HG03520 (cell line): ENCODE data around the gene NNAT.

ENCODE experiments used
- ATAC-seq: cut with Tn5 transposase; IDR thresholded peaks from one replicate; pipeline ENCODE4 v1.9.1; 2021; ENCODE audit warnings: mild to moderate bottlenecking, moderate library complexity; ENCODE audit not compliant: unreplicated experiment

Gene NNAT

GRCh38 chr20:37565134-37565811 is 44.2 kb downstream of the NNAT start:
- ATAC-seq: no peak

GRCh38 chr20:37566590-37567330 is 45.7 kb downstream of the NNAT start:
- no peak for ATAC-seq

GRCh38 chr20:37567331-37567665 is 46.2 kb downstream of the NNAT start:
- no peak for ATAC-seq

GRCh38 chr20:37567671-37568588 is 46.9 kb downstream of the NNAT start:
- no peak for ATAC-seq

GRCh38 chr20:37570419-37570818 is 49.4 kb downstream of the NNAT start:
- no peak for ATAC-seq

GRCh38 chr20:37571033-37571432 is 50.0 kb downstream of the NNAT start:
- no peak for ATAC-seq
